Measurements from ENCODE around the gene EPB41L5.
"Not testable (repeated sequence)": the region's sequence is repeated elsewhere in the genome, so short reads cannot be mapped to it uniquely, and the experiment has no call there.

EPB41L5 gene

DNA sequence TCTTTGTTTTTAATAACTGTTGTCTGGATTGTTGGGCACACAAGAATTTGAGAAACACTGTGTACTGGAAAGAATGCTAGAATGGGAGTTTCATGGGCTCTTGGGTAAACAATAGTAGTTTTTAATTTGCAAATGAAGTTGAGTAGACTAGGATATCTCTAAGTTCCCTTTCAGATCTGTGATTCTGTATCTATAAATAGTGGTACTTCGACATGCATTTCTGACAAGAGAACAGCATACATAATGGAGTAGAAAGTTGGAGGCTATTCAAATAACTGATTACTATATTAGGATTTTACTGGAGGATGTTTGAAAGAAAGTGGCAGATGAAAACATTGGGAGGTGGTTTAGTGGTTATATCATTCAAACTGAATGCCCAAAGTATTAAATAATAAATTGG, 29.5 kb downstream of the EPB41L5 start:
- Histone ChIP-seq H3K36me3 (replicated peaks; ENCODE audit: insufficient read depth, low read length) (no peaks in the 10 kb centered on the region), H3K4me2 (ENCODE audit: low read depth, low read length) (no peak overlapping the region), H3K9ac (ENCODE audit: low read length) (no peak overlapping the region), H3K9me3 (replicated peaks; ENCODE audit: insufficient read depth, low read length) (no peaks in the 10 kb centered on the region), H3F3A (ENCODE audit: insufficient read depth, low read length) (no peaks in the 10 kb centered on the region), H3K9me2 (replicated peaks; ENCODE audit: insufficient read depth, low read length) (no peaks in the 10 kb centered on the region), H2AFZ (ENCODE audit: low read length) (no peak overlapping the region), H3K79me2 (ENCODE audit: low read length) (no peaks in the 10 kb centered on the region), H3K27ac (ENCODE audit: low read length) (no peak overlapping the region), H4K20me1 (ENCODE audit: insufficient read depth, low read length) (no peaks in the 10 kb centered on the region), H3K4me1 (ENCODE audit: low read length) (no peaks in the 10 kb centered on the region), H3K27me3 (replicated peaks; ENCODE audit: insufficient read depth, low read length) (no peaks in the 10 kb centered on the region), H3K4me3 (ENCODE audit: low read length) (no peak overlapping the region)
- no peak for TF ChIP-seq EZH2phosphoT487 (IDR thresholded peaks at IDR 0.05; ENCODE audit: low read length)
- no peak for TF ChIP-seq EZH2 (optimal IDR thresholded peaks at IDR 0.05; ENCODE audit: low read depth, low read length)
- TF ChIP-seq, protein P1, sequence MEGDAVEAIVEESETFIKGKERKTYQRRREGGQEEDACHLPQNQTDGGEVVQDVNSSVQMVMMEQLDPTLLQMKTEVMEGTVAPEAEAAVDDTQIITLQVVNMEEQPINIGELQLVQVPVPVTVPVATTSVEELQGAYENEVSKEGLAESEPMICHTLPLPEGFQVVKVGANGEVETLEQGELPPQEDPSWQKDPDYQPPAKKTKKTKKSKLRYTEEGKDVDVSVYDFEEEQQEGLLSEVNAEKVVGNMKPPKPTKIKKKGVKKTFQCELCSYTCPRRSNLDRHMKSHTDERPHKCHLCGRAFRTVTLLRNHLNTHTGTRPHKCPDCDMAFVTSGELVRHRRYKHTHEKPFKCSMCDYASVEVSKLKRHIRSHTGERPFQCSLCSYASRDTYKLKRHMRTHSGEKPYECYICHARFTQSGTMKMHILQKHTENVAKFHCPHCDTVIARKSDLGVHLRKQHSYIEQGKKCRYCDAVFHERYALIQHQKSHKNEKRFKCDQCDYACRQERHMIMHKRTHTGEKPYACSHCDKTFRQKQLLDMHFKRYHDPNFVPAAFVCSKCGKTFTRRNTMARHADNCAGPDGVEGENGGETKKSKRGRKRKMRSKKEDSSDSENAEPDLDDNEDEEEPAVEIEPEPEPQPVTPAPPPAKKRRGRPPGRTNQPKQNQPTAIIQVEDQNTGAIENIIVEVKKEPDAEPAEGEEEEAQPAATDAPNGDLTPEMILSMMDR (IDR thresholded peaks at IDR 0.05; ENCODE audit: low read length), result no peak
- no peak for DNase-seq

DNA sequence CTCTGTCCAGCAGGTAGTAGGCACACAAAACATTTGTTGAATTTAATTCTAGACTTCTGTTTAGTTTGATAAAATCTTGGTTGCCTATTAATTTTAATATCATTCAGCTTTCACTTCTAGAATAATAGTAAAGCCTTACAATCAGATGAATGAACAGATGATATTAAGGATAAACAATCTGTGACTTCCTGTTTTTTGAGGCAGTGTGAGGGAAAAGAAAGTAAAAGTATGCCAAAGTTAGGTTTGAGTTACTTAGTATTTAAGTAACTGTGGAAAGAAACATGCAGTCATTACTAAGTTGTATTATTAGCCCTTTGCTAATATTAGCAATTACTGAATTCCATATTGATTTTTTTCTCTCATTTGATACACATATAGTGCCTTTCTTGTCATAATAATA, 31.5 kb downstream of the EPB41L5 start:
- Histone ChIP-seq H3K36me3 (replicated peaks; ENCODE audit: insufficient read depth, low read length) (no peaks in the 10 kb centered on the region), H3K9me3 (replicated peaks; ENCODE audit: insufficient read depth, low read length) (no peaks in the 10 kb centered on the region), H3K4me3 (ENCODE audit: low read length) (no peak overlapping the region), H3K27me3 (replicated peaks; ENCODE audit: insufficient read depth, low read length) (no peaks in the 10 kb centered on the region), H4K20me1 (ENCODE audit: insufficient read depth, low read length) (no peaks in the 10 kb centered on the region), H3K9ac (ENCODE audit: low read length) (no peak overlapping the region), H3K4me1 (ENCODE audit: low read length) (no peaks in the 10 kb centered on the region), H3K27ac (ENCODE audit: low read length) (no peak overlapping the region), H3K4me2 (ENCODE audit: low read depth, low read length) (no peak overlapping the region), H3F3A (ENCODE audit: insufficient read depth, low read length) (no peaks in the 10 kb centered on the region), H2AFZ (ENCODE audit: low read length) (no peak overlapping the region), H3K9me2 (replicated peaks; ENCODE audit: insufficient read depth, low read length) (no peaks in the 10 kb centered on the region), H3K79me2 (ENCODE audit: low read length) (no peaks in the 10 kb centered on the region)
- no peak for DNase-seq
- no peak for TF ChIP-seq EZH2 (optimal IDR thresholded peaks at IDR 0.05; ENCODE audit: low read depth, low read length)
- no peak for TF ChIP-seq EZH2phosphoT487 (IDR thresholded peaks at IDR 0.05; ENCODE audit: low read length)
- TF ChIP-seq, protein P1 (IDR thresholded peaks at IDR 0.05; ENCODE audit: low read length), result no peak

DNA sequence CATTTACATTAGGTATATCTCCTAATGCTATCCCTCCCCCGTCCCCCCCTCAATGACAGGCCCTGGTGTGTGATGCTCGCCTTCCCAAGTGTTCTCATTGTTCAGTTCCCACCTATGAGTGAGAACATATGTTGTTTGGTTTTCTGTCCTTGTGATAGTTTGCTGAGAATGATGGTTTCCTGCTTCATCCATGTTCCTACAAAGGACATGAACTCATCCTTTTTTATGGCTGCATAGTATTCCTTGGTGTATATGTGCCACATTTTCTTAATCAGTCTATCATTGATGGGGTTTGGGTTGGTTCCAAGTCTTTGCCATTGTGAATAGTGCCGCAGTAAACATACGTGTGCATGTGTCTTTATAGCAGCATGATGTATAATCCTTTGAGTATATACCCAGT, 32.9 kb downstream of the EPB41L5 start:
- not testable (repeated sequence) for H3K9me3 ChIP-seq (replicated peaks; ENCODE audit: insufficient read depth, low read length); H3K36me3 ChIP-seq (replicated peaks; ENCODE audit: insufficient read depth, low read length); H3K4me1 ChIP-seq (ENCODE audit: low read length); H3K27ac ChIP-seq (ENCODE audit: low read length); DNase-seq; H2AFZ ChIP-seq (ENCODE audit: low read length); H3K4me2 ChIP-seq (ENCODE audit: low read depth, low read length); H3K27me3 ChIP-seq (replicated peaks; ENCODE audit: insufficient read depth, low read length); H4K20me1 ChIP-seq (ENCODE audit: insufficient read depth, low read length); H3F3A ChIP-seq (ENCODE audit: insufficient read depth, low read length); H3K79me2 ChIP-seq (ENCODE audit: low read length); H3K9me2 ChIP-seq (replicated peaks; ENCODE audit: insufficient read depth, low read length); H3K9ac ChIP-seq (ENCODE audit: low read length); H3K4me3 ChIP-seq (ENCODE audit: low read length)

DNA sequence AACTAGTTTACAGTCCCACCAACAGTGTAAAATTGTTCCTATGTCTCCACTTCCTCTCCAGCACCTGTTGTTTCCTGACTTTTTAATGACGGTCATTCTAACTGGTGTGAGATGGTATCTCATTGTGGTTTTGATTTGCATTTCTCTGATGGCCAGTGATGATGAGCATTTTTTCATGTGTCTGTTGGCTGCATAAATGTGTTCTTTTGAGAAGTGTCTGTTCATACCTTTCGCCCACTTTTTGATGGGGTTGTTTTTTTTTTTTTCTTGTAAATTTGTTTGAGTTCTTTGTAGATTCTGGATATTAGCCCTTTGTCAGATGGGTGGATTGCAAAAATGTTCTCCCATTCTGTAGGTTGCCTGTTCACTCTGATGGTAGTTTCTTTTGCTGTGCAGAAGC, 33.4 kb downstream of the EPB41L5 start:
- not testable (repeated sequence) for H4K20me1 ChIP-seq (ENCODE audit: insufficient read depth, low read length); H3F3A ChIP-seq (ENCODE audit: insufficient read depth, low read length); H3K9ac ChIP-seq (ENCODE audit: low read length); H3K36me3 ChIP-seq (replicated peaks; ENCODE audit: insufficient read depth, low read length); H3K9me2 ChIP-seq (replicated peaks; ENCODE audit: insufficient read depth, low read length); H3K4me2 ChIP-seq (ENCODE audit: low read depth, low read length); H3K27ac ChIP-seq (ENCODE audit: low read length); H3K4me3 ChIP-seq (ENCODE audit: low read length); H3K9me3 ChIP-seq (replicated peaks; ENCODE audit: insufficient read depth, low read length); H3K4me1 ChIP-seq (ENCODE audit: low read length); H3K79me2 ChIP-seq (ENCODE audit: low read length); DNase-seq; H3K27me3 ChIP-seq (replicated peaks; ENCODE audit: insufficient read depth, low read length); H2AFZ ChIP-seq (ENCODE audit: low read length)
